ENCODE results near the gene STAT5B. TPM values are rescaled to one million over a fixed set of nuclear protein-coding genes. Genes with fewer than 3 reads are reported as not detected.
"Not testable (repeated sequence)": the region's sequence is repeated elsewhere in the genome, so short reads cannot be mapped to it uniquely, and the experiment has no call there.

Gene STAT5B
- polyA plus RNA-seq, 1 experiment, result 34.0 TPM

DNA sequence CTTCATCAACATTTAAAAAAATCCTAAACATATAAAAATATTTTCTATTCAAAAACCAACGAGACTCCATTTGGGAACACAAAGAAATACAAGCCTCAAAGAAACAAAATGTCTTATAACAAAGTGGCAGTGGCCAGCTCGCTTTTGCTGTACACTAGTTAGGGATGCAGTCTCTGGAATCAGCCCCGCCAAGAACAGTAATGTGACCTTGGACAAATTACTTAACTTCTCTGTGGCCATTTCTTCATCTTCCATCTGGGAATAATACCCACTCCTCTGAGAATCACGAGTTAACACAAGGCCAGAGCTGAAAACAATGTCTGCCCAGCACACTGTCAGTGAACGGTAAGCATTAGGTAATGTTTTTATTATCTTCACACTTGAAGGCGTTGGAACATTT lies 5.6 kb downstream of the STAT5B start:
- H3K9me3 ChIP-seq (ENCODE audit: control insufficient read depth, insufficient read depth, low read length), result no peaks in the 10 kb centered on the region
- H3K4me3 ChIP-seq (ENCODE audit: low read depth, low read length), result no peak overlapping the region
- H3K27ac ChIP-seq (ENCODE audit: low read depth, low read length), result no peak overlapping the region
- POLR2A ChIA-PET, result interaction anchor here (0.6 kb wide), 1 partner anchor 293 kb away, joined by 3 read pairs; no protein-coding TSS in a partner anchor
- DNase-seq (ENCODE audit: low read depth, low spot score), result no peak
- CTCF ChIA-PET, result interaction anchor here (1.2 kb wide), 1 partner anchor 48 kb away, joined by 5 read pairs; no protein-coding TSS in a partner anchor
- TF ChIP-seq CTCF (IDR thresholded peaks at IDR 0.05; ENCODE audit: low read depth, low read length), result no peak
- no peaks in the 10 kb centered on the region for H3K27me3 ChIP-seq (ENCODE audit: control insufficient read depth, insufficient read depth, low read length)

DNA sequence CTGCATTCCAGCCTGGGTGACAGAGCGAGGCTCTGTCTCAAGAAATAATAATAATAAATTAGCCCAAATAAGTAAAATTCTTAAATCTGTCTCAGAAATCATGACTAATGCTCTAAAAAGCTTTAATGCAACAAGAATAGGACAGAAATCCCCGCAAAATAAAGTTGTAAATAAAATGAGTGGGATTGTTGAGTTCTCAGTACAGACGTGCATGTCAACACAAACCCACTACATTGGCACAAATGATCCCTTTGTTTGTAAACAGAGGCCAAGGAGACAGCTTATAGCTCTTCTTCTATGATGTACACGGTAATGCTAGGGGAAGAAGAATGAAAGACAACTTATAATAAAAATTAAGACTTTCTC lies 6.0 kb downstream of the STAT5B start:
- no peak overlapping the region for H3K27ac ChIP-seq (ENCODE audit: low read depth, low read length)

DNA sequence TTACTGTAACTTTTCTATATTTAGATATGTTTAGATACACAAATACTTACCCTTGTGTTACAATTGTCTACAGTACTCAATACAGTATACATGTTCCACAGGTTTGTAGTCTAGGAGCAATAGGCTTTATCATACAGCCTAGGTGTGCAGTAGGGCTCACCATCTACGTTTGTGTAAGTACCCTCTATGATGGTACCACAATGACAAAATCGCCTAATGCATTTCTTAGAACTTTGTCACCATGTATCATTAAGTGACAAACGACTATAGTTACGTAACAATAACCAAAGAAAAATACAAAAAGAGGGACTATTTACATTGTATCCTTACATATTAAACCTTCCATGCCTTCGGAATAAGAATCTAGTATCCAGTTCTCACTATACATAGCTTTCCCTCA lies 8.0 kb downstream of the STAT5B start:
- no peak overlapping the region for H3K4me3 ChIP-seq (ENCODE audit: low read depth, low read length)
- no peaks in the 10 kb centered on the region for H3K9me3 ChIP-seq (ENCODE audit: control insufficient read depth, insufficient read depth, low read length)
- H3K27me3 ChIP-seq (ENCODE audit: control insufficient read depth, insufficient read depth, low read length), result no peaks in the 10 kb centered on the region
- no peak for DNase-seq (ENCODE audit: low read depth, low spot score)
- CTCF ChIA-PET, result interaction anchor here (1.5 kb wide), 1 partner anchor 46 kb away, joined by 5 read pairs; no protein-coding TSS in a partner anchor
- no peak for TF ChIP-seq CTCF (IDR thresholded peaks at IDR 0.05; ENCODE audit: low read depth, low read length)
- POLR2A ChIA-PET, result no interaction called here
- H3K27ac ChIP-seq (ENCODE audit: low read depth, low read length), result no peak overlapping the region

More for the DNA sequence above, 6.0 kb downstream of the STAT5B start:
- no peak for TF ChIP-seq CTCF (IDR thresholded peaks at IDR 0.05; ENCODE audit: low read depth, low read length)
- ChIA-PET CTCF (interaction anchor here (0.7 to 1.2 kb wide), 2 partner anchors 48 to 247 kb away, joined by 4 to 5 read pairs; no protein-coding TSS in a partner anchor), POLR2A (interaction anchor here (0.6 kb wide), 1 partner anchor 293 kb away, joined by 3 read pairs; no protein-coding TSS in a partner anchor)
- no peak for DNase-seq (ENCODE audit: low read depth, low spot score)
- H3K27me3 ChIP-seq (ENCODE audit: control insufficient read depth, insufficient read depth, low read length), result no peaks in the 10 kb centered on the region
- no peak overlapping the region for H3K4me3 ChIP-seq (ENCODE audit: low read depth, low read length)
- H3K9me3 ChIP-seq (ENCODE audit: control insufficient read depth, insufficient read depth, low read length), result no peaks in the 10 kb centered on the region

DNA sequence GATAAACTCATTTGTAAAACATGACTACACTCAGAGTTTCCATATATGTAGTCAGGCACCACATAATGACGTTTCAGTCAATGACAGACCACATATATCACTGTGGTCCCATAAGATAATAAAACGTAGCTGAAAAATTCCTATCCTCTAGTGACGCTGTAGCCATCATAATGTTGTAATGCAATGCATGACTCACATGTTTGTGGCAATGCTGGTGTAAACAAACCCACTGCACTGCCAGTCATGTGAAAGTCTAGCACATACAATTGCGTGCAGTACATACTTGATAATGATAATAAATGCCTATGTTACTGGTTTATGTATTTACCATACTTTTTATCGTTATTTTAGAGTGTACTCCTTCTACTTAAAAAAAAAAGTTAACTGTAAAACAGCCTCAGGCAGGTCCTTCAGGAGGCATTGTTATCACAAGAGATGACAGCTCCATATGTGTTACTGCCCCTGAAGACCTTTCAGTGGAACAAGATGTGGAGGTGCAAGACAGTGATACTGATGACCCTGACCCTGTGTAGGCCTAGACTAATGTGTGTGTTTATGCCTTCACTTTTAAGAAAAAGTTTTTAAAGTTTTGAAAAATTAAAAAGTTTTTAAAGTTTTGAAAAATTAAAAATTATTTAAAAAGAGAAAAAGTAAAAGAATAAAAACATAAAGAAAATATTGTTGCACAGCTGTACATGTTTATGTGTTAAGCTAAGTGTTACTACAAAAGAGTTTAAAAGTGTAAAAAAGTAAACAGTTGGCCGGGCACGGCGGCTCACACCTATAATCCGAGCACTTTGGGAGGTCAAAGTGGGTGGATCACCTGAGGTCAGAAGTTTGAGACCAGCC lies 9.0 kb downstream of the STAT5B start:
- TF ChIP-seq CTCF (IDR thresholded peaks at IDR 0.05; ENCODE audit: low read depth, low read length), result no peak
- POLR2A ChIA-PET, result interaction anchor here (1.2 kb wide), 1 partner anchor 8 kb away, joined by 5 read pairs; no protein-coding TSS in a partner anchor
- Histone ChIP-seq H3K4me3 (ENCODE audit: low read depth, low read length) (no peak overlapping the region), H3K27ac (ENCODE audit: low read depth, low read length) (peak overlapping the region; percentile 88), H3K27me3 (ENCODE audit: control insufficient read depth, insufficient read depth, low read length) (no peaks in the 10 kb centered on the region), H3K9me3 (ENCODE audit: control insufficient read depth, insufficient read depth, low read length) (no peaks in the 10 kb centered on the region)
- peak; percentile 88 for DNase-seq (ENCODE audit: low read depth, low spot score)
- CTCF ChIA-PET, result interaction anchor here (0.7 kb wide), 1 partner anchor 35 kb away, joined by 3 read pairs; no protein-coding TSS in a partner anchor

DNA sequence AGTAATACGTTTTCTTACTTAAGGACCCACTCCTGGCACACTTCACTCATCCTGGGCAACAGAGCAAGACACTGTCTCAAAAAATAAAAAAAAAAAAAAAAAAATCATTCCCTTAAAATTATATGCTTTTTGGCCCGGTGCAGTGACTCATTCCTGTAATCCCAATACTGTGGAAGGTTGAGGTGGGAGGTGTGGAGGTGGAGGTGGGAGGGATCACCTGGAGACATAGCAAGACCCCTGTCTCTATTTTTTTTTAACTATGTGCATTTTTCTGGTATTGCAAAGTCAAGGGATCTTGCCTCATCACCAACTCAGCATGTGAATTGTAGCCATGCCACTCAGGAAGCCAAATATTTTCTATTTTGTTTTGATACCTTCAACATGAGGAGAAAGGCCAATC lies 9.7 kb downstream of the STAT5B start:
- no peak for DNase-seq (ENCODE audit: low read depth, low spot score)
- H3K27ac ChIP-seq (ENCODE audit: low read depth, low read length), result peak overlapping the region; percentile 88
- POLR2A ChIA-PET, result interaction anchor here (1.2 kb wide), 1 partner anchor 9 kb away, joined by 5 read pairs; no protein-coding TSS in a partner anchor

GRCh38 chr17:42264366-42264765 lies 11.8 kb downstream of the STAT5B start:
- POLR2A ChIA-PET, result interaction anchor here (0.6 to 0.7 kb wide), 2 partner anchors 66 to 704 kb away, joined by 4 read pairs; no protein-coding TSS in a partner anchor
- H3K4me3 ChIP-seq (ENCODE audit: low read depth, low read length); H3K27me3 ChIP-seq (ENCODE audit: control insufficient read depth, insufficient read depth, low read length); H3K9me3 ChIP-seq (ENCODE audit: control insufficient read depth, insufficient read depth, low read length); H3K27ac ChIP-seq (ENCODE audit: low read depth, low read length); DNase-seq (ENCODE audit: low read depth, low spot score): not testable (repeated sequence)
- CTCF ChIA-PET, result interaction anchor here (1.5 kb wide), 1 partner anchor 42 kb away, joined by 6 read pairs; no protein-coding TSS in a partner anchor

More for the DNA sequence above, 9.7 kb downstream of the STAT5B start:
- H3K27me3 ChIP-seq (ENCODE audit: control insufficient read depth, insufficient read depth, low read length), result no peaks in the 10 kb centered on the region
- no peaks in the 10 kb centered on the region for H3K9me3 ChIP-seq (ENCODE audit: control insufficient read depth, insufficient read depth, low read length)
- CTCF ChIA-PET, result no interaction called here
- no peak overlapping the region for H3K4me3 ChIP-seq (ENCODE audit: low read depth, low read length)
- no peak for TF ChIP-seq CTCF (IDR thresholded peaks at IDR 0.05; ENCODE audit: low read depth, low read length)
